Measurements from ENCODE around the gene TRNP1. TPM values are rescaled to one million over a fixed set of nuclear protein-coding genes. Genes with fewer than 3 reads are reported as not detected.
A peak's percentile ranks its signal among the peaks of the same experiment; 100 is the strongest.

TRNP1 gene
- total and polyA plus RNA-seq, 2 of the 4 experiments (the other 2 are of a cell fraction), result 63.3 to 91.6 TPM

DNA sequence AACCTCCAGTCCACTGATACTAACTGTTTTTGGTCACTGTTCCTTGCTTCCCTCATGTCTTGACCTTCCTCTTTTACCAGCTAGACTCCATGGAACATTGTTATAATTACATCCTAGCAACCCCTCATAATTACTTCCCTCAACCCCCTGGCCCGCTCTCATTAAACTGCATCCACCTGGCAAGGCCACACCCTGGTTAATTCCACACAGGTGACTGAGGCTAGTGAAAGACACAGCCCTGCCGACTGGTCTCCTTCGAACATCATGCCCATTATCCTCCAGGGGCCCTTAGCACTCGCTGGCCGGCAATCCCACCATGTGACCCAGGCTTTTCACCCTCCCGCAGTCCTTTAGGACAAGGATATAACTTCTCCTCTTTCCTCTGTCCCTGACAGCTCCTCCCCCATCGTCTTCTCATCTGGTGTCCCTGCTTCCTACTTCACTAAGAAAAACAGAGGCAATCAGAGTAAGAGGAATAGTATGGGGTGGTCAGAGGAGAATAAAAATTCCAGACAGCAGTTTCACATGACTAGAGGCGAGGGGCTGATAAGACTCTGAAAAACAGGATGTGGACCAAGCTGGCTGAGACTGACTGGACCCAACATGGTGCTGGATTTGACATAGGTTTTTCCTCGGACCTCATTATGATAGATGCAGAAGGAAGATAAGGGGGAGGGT, 28.0 kb downstream of the TRNP1 start:
- DNase-seq (peak; percentile 41), ATAC-seq (ENCODE audit: low read depth) (peak; percentile 48; the same call in 1 of the 2 replicates)
- Histone ChIP-seq H2BK15ac (ENCODE audit: low read depth, low read length) (no peak overlapping the region), H3K23ac (ENCODE audit: low read depth, low read length) (no peak overlapping the region), H3K9ac (ENCODE audit: low read depth, low read length) (no peak overlapping the region), H3K9me1 (ENCODE audit: insufficient read depth, low read length) (no peaks in the 10 kb centered on the region), H4K5ac (ENCODE audit: low read depth, low read length) (no peak overlapping the region), H2AK5ac (ENCODE audit: low read depth, low read length) (no peak overlapping the region), H2AFZ (replicated peaks; ENCODE audit: low read length, poor library complexity) (peak overlapping the region; percentile 35), H4K91ac (ENCODE audit: insufficient read depth, low read depth, low read length) (no peak overlapping the region), H3K14ac (replicated peaks; ENCODE audit: low read depth, low read length) (no peak overlapping the region), H3K56ac (ENCODE audit: extremely low read depth, insufficient read depth, low read length) (no peak overlapping the region), H3K4me1 (ENCODE audit: control insufficient read depth, insufficient read depth, low read length) (peaks cover 2% of the 10 kb centered on the region; the same call in 1 of the 2 replicates), H3K4me3 (ENCODE audit: insufficient read depth, low read depth, low read length) (no peak overlapping the region), H4K20me1 (ENCODE audit: insufficient read depth, low read length) (no peaks in the 10 kb centered on the region), H2BK5ac (ENCODE audit: low read depth, low read length, poor library complexity, severe bottlenecking) (no peak overlapping the region), H3K36me3 (ENCODE audit: control insufficient read depth, insufficient read depth, low read length) (no peaks in the 10 kb centered on the region), H3K27me3 (ENCODE audit: control insufficient read depth, insufficient read depth, low read length) (no peaks in the 10 kb centered on the region), H3K4ac (ENCODE audit: low read depth, low read length) (no peak overlapping the region; the same call in 1 of the 2 replicates), H3K9me3 (ENCODE audit: control insufficient read depth, insufficient read depth, low read length) (no peaks in the 10 kb centered on the region), H2BK20ac (ENCODE audit: low read depth, low read length) (no peak overlapping the region), H2BK120ac (ENCODE audit: low read depth, low read length) (no peak overlapping the region), H3K27ac (ENCODE audit: insufficient read depth, low read length) (no peak overlapping the region), H3K79me1 (ENCODE audit: low read depth in 1 of 2, low read length in 2 of 2) (no peaks in the 10 kb centered on the region), H3K18ac (ENCODE audit: low read depth, low read length) (no peak overlapping the region), H4K8ac (ENCODE audit: low read depth in 2 of 2, low read length in 2 of 2) (peak overlapping the region in 1 of 2 experiments; percentile 3; a peak in 1 of 4 replicates), H2AK9ac (replicated peaks; ENCODE audit: low read depth, low read length, poor library complexity) (no peak overlapping the region), H3K4me2 (ENCODE audit: low read depth, low read length) (no peak overlapping the region)
- ChIA-PET POLR2A (ENCODE audit: unreplicated experiment) (no interaction called here), CTCF (no interaction called here)
- intact Hi-C loops (cut with micrococcal nuclease), result no loop called here
- dilution Hi-C loops (cut with HindIII; ENCODE audit: low sequenced_read_pairs, unreplicated experiment), result no loop called here
- no TSS peak for BruUV-seq (replicated peaks)
- in situ Hi-C loops (cut with MboI; ENCODE audit: low sequenced_read_pairs), result no loop called here
- WGBS, 2 experiments (ENCODE audit: extremely low coverage in 2 of 2, insufficient read length in 1 of 2), result 66% methylated on average over 4 of the region's 9 CpGs; no CpG with 5 or more reads in 1 of the 2 experiments
- no peak for TF ChIP-seq SMC3 (IDR thresholded peaks at IDR 0.05; ENCODE audit: low read depth, low read length)
- TF ChIP-seq MAFK (IDR thresholded peaks at IDR 0.05; ENCODE audit: low read depth, low read length), result no peak
- TF ChIP-seq MAZ (IDR thresholded peaks at IDR 0.05; ENCODE audit: borderline replicate concordance, low read depth, low read length), result no peak
